IPS DF 6.9 (cell line): ENCODE results near the gene PGLYRP3.

ENCODE experiments used
- DNase-seq: peaks from one replicate; pipeline ENCODE4 v3.0.0-alpha.2; 2013; ENCODE audit warnings: low read depth, low spot score
- H3K27ac ChIP-seq: one replicate; pipeline ENCODE4 v1.5.1; 2013; ENCODE audit warnings: low read length, control low read depth
- H3K27me3 ChIP-seq: 2 replicates; pipeline ENCODE4 v1.6.1; 2013; ENCODE audit warnings: mild to moderate bottlenecking, low read length; ENCODE audit not compliant: control insufficient read depth, insufficient read depth
- H3K36me3 ChIP-seq: 2 replicates; pipeline ENCODE4 v1.6.1; 2013; ENCODE audit warnings: low read length; ENCODE audit not compliant: control insufficient read depth, insufficient read depth
- H3K4me1 ChIP-seq: 2 replicates; pipeline ENCODE4 v1.6.1; 2013; ENCODE audit warnings: low read length; ENCODE audit not compliant: control insufficient read depth, insufficient read depth
- H3K4me3 ChIP-seq: 2 replicates; pipeline ENCODE4 v1.5.1; 2013; ENCODE audit warnings: mild to moderate bottlenecking, low read length
- H3K9me3 ChIP-seq: 2 replicates; pipeline ENCODE4 v1.6.1; 2013; ENCODE audit warnings: low read length, inconsistent platforms; ENCODE audit not compliant: control insufficient read depth, insufficient read depth
- WGBS: extraction: QIAGEN DNeasy Blood & Tissue Kit; methylation state at CpG from one replicate; pipeline ENCODE4 v1.1.7; 2013; ENCODE audit warnings: mixed read lengths, missing lambda C conversion rate; ENCODE audit not compliant: insufficient read length, insufficient coverage; 5-methylcytosine and 5-hydroxymethylcytosine counted together

PGLYRP3 gene, protein sequence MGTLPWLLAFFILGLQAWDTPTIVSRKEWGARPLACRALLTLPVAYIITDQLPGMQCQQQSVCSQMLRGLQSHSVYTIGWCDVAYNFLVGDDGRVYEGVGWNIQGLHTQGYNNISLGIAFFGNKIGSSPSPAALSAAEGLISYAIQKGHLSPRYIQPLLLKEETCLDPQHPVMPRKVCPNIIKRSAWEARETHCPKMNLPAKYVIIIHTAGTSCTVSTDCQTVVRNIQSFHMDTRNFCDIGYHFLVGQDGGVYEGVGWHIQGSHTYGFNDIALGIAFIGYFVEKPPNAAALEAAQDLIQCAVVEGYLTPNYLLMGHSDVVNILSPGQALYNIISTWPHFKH

DNA sequence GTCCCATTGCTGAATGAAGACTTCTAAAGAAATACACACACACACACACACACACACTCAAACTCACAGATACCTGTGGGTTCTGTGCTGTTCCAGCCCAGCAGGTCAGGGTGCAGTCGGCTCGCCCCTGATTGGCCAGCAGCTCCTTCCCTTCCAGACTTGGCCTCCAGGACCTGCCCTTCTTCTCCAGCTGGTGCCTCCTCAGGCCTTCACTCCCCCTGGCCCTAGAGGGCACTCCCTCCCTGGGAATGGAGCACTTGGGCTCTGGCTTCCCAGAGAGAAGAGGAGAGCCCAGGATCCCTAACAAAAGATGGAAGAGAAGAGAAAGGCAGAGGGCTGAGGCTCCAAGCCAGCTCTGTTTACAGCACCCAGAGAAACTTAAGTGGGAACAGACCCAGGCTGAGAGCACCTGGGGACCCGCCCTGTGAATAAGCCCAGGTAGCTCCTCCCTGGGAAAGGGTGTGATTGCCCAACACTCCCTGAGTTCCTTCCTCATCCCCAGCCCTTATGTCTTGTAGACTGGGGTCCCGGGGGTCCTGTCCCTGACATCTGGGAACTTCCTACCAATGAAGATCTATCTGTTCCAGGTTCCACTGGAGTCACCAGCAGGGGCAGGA lies at the start of gene PGLYRP3:
Gene PGLYRP3, minus strand, starts transcription at position 383 of the 617 bp plus-strand sequence. CDS start 2,287 bp downstream, outside the sequence.
- no peak for DNase-seq
- Histone ChIP-seq H3K4me1 (no peaks in the 10 kb centered on the region), H3K36me3 (no peaks in the 10 kb centered on the region), H3K27me3 (no peaks in the 10 kb centered on the region), H3K4me3 (no peak within 1 kb of the TSS), H3K27ac (no peak within 1 kb of the TSS), H3K9me3 (no peaks in the 10 kb centered on the region)
- WGBS = no CpG with 5 or more reads among the region's 4 CpGs

DNA sequence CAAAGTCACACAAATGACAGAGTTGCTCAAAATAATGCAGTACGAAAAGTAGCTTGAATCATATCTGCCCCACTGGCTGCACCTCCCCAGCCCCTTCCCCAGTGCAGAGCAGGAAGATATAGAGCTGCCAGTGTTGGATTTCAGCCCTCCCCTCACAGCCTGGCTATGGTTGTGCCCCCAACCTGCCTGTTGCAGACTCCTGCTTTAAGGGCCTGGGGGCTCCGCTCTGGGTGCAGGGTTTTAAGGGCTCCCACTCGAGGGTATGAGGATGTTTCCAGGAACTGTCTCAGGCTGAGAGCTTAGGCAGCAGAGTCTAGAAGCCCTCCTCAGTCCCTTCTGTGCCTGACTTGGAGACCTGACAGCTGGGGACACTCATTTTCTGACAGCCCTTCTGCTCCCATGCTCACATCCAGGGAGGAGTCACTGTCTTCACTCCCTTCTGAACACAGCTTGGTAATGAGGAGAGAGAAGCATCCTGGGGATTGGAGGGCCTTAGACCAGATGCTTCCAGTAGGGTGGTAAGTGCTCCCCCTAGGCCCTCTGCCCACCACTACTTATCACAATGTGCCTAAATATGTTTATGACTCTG lies 49.5 kb upstream of the PGLYRP3 start:
- Histone ChIP-seq H3K4me3 (no peak overlapping the region), H3K9me3 (no peaks in the 10 kb centered on the region), H3K27me3 (no peaks in the 10 kb centered on the region), H3K4me1 (no peaks in the 10 kb centered on the region), H3K36me3 (no peaks in the 10 kb centered on the region), H3K27ac (no peak overlapping the region)
- no peak for DNase-seq
- WGBS = no CpG with 5 or more reads among the region's 3 CpGs

DNA sequence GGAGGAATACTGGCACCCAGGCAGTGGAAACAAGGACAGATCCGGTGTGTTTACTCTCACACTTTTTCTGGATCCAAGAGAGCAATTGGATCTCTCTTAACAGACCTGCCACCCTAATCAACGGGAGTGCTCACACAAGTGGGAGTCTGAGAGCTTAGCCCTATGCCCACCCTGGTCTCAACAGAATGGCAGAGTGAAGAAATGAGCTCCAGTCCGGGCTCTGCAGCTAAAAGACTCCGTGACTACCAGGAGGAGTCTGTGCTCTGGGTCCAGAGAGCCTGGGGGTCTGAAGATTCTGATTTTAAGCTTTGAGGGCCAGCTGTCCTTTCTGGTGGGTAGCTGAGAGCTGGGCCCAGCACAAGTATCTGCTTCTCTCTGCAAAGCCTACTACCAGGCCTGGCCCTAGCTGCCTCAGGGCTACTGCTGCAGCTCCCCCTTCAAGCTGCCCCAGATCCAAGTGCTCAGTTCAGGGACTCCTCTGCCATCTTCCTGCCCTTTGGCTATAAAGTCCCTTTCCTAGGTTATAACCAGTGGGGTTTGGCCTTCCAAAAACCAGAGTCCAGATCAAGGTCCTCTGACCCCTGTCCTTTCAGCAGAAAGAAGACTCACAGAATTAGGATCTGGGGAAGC lies 48.8 kb upstream of the PGLYRP3 start:
- WGBS = no CpG with 5 or more reads among the region's 4 CpGs
- no peaks in the 10 kb centered on the region for H3K27me3 ChIP-seq

DNA sequence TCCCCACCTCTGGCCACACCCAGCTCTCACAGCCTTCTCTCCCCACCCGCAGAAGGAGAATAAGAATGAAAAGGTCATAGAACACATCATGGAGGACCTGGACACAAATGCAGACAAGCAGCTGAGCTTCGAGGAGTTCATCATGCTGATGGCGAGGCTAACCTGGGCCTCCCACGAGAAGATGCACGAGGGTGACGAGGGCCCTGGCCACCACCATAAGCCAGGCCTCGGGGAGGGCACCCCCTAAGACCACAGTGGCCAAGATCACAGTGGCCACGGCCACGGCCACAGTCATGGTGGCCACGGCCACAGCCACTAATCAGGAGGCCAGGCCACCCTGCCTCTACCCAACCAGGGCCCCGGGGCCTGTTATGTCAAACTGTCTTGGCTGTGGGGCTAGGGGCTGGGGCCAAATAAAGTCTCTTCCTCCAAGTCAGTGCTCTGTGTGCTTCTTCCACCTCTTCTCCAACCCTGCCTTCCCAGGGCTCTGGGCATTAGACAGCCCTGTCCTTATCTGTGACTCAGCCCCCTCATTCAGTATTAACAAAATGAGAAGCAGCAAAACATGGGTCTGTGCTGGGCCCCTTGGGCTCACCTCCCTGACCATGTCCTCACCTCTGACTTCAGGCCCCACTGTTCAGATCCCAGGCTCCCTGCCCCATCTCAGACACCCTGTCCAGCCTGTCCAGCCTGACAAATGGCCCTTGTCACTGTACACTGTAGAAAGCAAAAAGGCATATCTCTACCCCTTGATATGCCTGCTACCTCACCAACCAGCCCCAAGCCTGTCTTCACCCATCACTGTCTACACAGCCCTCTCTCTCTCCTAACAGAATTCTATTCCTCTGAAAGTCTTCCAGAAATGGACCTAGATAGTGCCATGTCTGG lies 48.1 kb upstream of the PGLYRP3 start:
- no peaks in the 10 kb centered on the region for H3K4me1 ChIP-seq
- H3K27ac ChIP-seq = no peak overlapping the region
- no peaks in the 10 kb centered on the region for H3K27me3 ChIP-seq
- no peaks in the 10 kb centered on the region for H3K9me3 ChIP-seq
- no CpG with 5 or more reads among the region's 11 CpGs for WGBS
- H3K36me3 ChIP-seq = no peaks in the 10 kb centered on the region
- H3K4me3 ChIP-seq = no peak overlapping the region
- no peak for DNase-seq

More for the DNA sequence above, 48.8 kb upstream of the PGLYRP3 start:
- Histone ChIP-seq H3K27ac (no peak overlapping the region), H3K4me1 (no peaks in the 10 kb centered on the region), H3K4me3 (no peak overlapping the region), H3K36me3 (no peaks in the 10 kb centered on the region), H3K9me3 (no peaks in the 10 kb centered on the region)
- no peak for DNase-seq

DNA sequence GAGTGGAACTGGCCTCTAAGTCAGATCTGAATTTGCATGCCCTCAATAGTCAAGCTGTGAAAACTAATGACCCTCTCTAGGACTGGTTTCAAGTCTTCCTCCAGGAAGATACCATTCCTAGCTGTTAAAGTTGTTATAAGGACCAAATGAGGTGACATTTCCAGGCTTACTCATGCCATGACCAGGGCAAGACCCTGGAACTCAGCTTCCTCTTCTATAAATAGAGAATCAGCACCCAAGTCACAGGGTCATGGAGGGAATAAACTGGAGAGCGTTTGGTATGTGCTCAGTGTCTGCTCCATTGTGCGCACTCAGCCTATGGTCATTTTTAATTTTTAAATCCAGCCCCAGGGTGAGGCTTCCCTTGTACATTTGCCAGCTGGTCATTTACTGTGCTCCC lies 47.4 kb upstream of the PGLYRP3 start:
- Histone ChIP-seq H3K36me3 (no peaks in the 10 kb centered on the region), H3K4me1 (no peaks in the 10 kb centered on the region), H3K27me3 (no peaks in the 10 kb centered on the region), H3K27ac (no peak overlapping the region), H3K4me3 (no peak overlapping the region), H3K9me3 (no peaks in the 10 kb centered on the region)
- no peak for DNase-seq
- WGBS = no CpG with 5 or more reads among the region's 2 CpGs

DNA sequence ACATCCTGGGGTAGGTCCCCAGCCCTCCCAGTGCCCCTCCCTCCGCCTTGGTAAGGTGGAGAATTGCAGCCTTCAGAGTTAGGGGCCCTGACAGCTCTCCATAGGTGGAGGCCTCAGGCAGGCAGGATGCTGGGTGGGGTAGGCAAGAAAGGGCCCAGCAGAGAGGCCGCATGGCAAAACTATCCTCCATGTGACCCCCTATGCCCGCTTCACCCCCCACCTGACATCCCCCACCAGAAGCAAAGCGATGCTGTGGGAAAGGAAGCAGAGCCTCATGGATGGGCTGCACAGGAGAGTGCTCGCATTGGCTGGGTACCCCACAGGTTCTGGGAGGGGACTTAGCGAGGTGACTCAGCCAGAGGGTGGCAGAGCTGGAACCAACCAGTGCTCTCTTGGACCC lies 46.5 kb upstream of the PGLYRP3 start:
- Histone ChIP-seq H3K27ac (no peak overlapping the region), H3K36me3 (no peaks in the 10 kb centered on the region), H3K4me1 (no peaks in the 10 kb centered on the region), H3K4me3 (no peak overlapping the region), H3K9me3 (no peaks in the 10 kb centered on the region), H3K27me3 (no peaks in the 10 kb centered on the region)
- no CpG with 5 or more reads among the region's 6 CpGs for WGBS
- no peak for DNase-seq

DNA sequence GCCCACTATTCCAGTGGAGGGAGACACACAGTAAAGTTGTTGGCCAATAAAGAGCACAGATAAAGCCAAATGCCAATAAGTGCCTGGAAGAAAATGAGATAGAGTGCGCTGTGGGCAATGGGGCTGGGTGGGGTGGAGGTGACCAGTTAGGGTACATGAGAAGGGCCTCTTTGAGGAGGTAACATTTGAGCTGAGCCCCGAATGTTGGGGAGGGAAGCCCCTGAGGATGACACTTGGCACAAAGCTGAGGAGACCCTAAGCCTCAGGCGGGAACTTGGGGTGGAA lies 45.9 kb upstream of the PGLYRP3 start:
- DNase-seq = no peak
- no peak overlapping the region for H3K27ac ChIP-seq
- H3K27me3 ChIP-seq = no peaks in the 10 kb centered on the region
- WGBS = no CpG with 5 or more reads among the region's 3 CpGs
- H3K36me3 ChIP-seq = no peaks in the 10 kb centered on the region
- no peaks in the 10 kb centered on the region for H3K4me1 ChIP-seq
- H3K9me3 ChIP-seq = no peaks in the 10 kb centered on the region
- no peak overlapping the region for H3K4me3 ChIP-seq

DNA sequence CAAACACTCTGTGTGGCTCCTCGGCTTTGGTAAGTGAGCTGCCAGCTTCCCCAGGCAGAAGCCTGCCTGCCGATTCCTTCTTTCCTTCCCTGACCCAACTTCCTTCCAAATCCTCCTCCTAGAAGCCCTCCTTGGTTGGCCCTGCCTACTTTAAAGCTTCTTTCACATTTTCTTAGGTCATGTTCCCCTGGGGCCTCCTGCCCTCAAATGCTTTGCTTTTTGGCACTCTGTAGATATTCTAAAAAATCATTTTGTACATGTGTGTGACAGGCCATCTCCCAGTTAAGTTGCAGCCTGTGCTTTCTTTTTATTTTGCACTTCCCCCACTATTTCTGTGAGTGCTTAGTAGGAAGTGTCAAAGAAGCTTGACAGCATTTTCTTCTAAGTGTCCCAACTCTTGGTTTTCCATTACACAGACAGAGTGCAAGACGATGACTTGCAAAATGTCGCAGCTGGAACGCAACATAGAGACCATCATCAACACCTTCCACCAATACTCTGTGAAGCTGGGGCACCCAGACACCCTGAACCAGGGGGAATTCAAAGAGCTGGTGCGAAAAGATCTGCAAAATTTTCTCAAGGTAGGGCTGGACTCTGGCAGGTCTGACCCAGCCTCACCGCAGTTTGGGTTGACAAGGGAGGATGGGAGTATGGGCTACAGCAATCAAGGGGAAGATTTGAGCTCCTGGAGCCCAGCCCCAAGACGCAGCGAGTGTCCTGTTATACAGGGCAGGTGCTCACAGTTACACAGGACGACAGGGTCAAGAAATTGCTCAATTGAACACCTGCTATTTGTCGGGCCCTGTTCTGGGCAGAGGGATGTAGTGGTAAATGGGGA lies 45.3 kb upstream of the PGLYRP3 start, which contains the start of gene S100A9:
Gene S100A9, plus strand, starts transcription at position 2 of the 838 bp plus-strand sequence. Its CDS starts 430 bp downstream, at position 432.
- no peak within 1 kb of the TSS for H3K4me3 ChIP-seq
- no peaks in the 10 kb centered on the region for H3K4me1 ChIP-seq
- DNase-seq = no peak
- H3K27me3 ChIP-seq = no peaks in the 10 kb centered on the region
- H3K27ac ChIP-seq = no peak within 1 kb of the TSS
- no peaks in the 10 kb centered on the region for H3K36me3 ChIP-seq
- WGBS = no CpG with 5 or more reads among the region's 11 CpGs
- no peaks in the 10 kb centered on the region for H3K9me3 ChIP-seq

DNA sequence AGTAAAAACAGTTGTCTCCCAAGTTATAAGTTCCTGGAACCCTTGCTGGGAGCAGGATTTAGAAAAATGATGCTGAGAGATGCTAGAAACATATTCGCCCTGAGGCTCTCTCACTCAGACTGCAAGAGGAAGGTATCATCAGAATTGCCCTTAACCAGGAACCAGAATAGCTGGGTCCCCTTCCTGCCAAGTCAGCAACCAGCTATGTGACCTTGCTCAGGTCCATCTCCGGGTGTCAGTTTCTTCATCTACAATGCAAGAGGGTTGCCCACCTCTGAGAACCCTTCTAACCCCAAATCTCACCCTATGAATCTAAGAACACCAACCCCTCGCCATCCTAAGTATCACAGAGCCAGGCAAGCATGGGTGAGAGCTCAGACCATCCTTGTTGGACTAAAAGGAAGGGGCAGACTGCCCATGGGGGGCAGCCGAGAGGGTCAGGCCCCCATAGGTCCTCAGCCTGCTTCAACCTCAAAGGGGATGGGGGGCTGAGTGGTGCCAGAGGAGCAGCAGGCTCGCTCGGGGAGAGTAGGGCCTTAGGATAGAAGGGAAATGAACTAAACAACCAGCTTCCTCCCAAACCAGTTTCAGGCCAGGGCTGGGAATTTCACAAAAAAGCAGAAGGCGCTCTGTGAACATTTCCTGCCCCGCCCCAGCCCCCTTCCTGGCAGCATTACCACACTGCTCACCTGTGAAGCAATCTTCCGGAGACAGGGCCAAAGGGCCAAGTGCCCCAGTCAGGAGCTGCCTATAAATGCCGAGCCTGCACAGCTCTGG lies 44.5 kb upstream of the PGLYRP3 start:
- Histone ChIP-seq H3K27ac (no peak overlapping the region), H3K4me3 (no peak overlapping the region), H3K27me3 (no peaks in the 10 kb centered on the region), H3K4me1 (no peaks in the 10 kb centered on the region), H3K9me3 (no peaks in the 10 kb centered on the region), H3K36me3 (no peaks in the 10 kb centered on the region)
- WGBS = no CpG with 5 or more reads among the region's 10 CpGs
- DNase-seq = no peak
